Fibroblast of upper back skin (primary cell): Measurements from ENCODE around the gene TRAPPC14.
"Not testable (repeated sequence)": the region's sequence is repeated elsewhere in the genome, so short reads cannot be mapped to it uniquely, and the experiment has no call there.

Source experiments
- DNase-seq: peaks from one replicate; pipeline ENCODE4 v3.0.0-alpha.2; 2013

TRAPPC14 gene

GRCh38 chr7:100153708-100154535 lies 4.6 kb downstream of the TRAPPC14 start:
- no peak for DNase-seq

GRCh38 chr7:100152937-100153666 lies 5.4 kb downstream of the TRAPPC14 start:
- no peak for DNase-seq

GRCh38 chr7:100152404-100152803 lies 6.1 kb downstream of the TRAPPC14 start:
- no peak for DNase-seq

GRCh38 chr7:100148559-100149328 lies 9.8 kb downstream of the TRAPPC14 start, which contains the start of gene LAMTOR4:
Gene LAMTOR4, plus strand, starts transcription at chr7:100148918. Its CDS starts 55 bp downstream, at chr7:100148973.
- peak; percentile 99 for DNase-seq

- no peak for DNase-seq
Measured at GRCh38 chr7:100148225-100148558, 10.3 kb downstream of the TRAPPC14 start.

GRCh38 chr7:100147278-100147677 lies 11.2 kb downstream of the TRAPPC14 start:
- DNase-seq, result no peak

- DNase-seq, result not testable (repeated sequence)
Measured at GRCh38 chr7:100146350-100146749, 12.2 kb downstream of the TRAPPC14 start.

GRCh38 chr7:100142461-100142860 lies 16.1 kb downstream of the TRAPPC14 start:
- DNase-seq, result no peak

DNA sequence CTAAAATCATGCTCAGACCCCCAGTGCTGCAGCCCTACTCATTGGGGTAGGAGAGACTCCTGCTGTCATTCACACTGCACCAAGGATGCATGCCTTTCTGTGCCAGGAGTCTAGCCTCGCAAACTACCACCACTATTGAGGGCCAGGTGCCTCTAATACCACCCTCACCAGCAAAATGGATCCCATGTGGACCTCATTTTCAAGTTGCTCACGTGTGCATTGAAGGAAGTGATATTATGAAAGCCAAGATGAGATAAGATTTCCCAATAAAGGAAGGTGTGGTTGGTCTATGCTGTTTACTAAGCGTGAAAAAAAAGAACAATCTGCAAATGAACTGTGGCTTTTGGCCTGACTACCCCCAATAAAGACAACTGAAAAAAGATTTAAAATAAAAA lies 17.0 kb downstream of the TRAPPC14 start:
- no peak for DNase-seq

DNA sequence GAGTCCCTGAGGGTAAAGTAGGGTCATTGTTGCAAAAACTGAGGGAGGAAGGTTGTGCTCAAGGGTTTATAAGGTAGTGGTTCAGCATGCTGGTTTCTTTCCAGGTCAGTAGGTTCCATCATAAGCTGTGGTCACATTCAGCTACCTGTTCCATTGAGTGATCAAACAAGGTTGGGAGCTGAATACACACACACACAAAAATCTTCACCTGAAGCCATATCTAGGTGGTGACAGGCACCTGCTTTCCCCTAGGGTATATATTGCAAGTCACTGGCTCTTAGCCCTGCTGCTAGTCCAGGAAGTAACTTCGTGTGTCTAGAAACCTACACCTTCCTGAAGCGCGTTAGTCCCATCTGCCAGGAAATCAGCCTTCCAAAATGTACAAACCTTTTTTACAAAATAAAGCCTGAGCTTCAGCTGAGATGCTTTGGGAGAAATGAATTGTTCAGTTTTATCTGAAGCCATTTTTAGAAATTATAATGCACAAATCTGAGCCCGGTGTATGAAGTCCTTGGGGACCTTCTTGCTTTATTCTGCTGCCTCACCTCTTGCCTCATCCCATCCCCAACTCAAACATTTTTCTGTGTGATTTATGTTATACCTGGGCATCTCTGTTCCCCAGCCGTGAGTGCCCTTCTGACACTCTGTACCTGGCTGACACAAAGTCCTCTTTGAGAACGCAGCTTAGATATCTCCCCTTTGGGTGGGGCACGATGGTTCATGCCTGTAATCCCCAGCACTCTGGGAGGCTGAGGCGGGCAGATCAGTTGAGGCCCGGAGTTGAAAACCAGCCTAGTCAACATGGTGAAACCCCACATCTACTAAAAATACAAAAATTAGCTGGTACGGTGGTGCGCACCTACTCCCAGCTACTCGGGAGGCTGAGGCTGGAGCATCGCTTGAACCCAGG lies 20.4 kb downstream of the TRAPPC14 start:
- DNase-seq, result no peak

DNA sequence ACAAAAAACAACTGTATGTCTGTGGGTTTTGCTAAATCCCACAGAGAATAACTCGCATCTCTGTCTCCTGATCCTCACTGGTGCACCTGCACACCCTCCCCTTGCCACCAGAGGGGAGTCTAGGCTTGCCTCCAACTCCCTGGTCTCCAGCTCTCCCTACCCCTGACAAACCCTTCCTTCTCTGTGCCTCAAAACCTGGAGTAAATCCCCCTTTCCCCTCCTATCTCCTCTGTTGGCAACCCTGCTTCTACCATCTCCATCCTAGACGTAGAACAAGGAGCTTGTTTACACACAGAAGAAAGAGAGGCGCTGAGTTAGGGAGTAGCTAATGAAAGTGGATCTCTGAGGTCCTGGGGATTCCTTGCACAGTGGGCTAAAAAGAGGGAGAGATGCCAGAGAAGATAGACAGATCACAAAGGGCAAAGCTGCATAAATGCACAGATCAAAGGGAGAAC lies 25.8 kb downstream of the TRAPPC14 start:
- peak; percentile 62 for DNase-seq

GRCh38 chr7:100132126-100132525 lies 26.4 kb downstream of the TRAPPC14 start:
- no peak for DNase-seq

DNA sequence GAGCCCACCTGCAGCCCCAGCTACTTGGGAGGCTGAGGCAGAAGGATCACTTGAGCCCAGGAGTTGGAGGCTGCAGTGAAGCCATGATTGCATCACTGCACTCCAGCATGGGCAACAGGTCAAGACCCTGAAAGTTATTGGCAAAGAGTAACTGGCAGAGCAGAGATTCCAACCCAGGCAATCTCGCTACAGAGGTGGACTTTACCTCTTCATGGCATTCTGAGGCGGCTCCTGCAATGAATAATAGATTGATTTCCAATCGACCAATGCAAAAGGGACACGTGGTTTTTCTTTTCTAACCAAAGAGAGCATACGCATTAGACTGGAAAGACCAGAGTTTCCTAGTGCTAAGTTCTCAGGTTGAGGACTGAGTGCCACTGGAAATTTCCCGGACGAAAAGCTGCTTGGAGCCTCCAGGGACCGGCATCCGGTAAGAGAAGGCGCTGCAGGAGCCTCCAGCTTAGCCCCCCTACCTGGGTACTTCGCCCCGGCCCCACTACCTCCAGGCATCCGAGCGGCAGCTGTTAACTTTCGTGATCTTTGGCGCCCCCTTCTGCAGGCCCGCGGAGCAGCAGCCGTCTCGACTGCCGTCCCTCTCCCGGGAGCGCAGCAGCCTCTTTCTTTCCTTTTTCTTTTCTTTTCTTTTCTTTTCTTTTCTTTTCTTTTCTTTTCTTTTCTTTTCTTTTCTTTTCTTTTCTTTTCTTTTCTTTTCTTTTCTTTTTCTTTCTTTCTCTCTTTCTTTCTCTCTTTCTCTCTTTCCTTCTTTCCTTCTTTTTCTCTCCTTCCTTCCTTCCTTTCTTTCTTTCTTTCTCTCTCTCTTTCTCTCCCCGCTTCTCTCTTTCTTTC lies 27.7 kb downstream of the TRAPPC14 start:
- peak; percentile 49 for DNase-seq

- not testable (repeated sequence) for DNase-seq
Measured at GRCh38 chr7:100130220-100130607, 28.3 kb downstream of the TRAPPC14 start.

DNA sequence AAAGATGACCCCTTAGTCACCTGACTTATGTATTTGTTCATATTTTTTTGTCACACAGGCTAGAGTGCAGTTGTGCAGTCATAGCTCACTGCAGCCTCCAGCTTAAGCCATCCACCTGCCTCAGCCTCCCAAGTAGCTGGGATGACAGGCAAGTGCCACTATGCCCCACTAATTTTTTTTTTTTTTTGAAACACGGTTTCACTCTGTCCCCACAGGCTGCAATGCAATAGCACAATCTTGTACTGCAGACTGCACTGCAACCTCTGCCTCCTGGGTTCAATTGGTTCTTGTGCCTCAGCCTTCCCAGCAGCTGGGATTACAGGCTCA lies 29.9 kb downstream of the TRAPPC14 start:
- no peak for DNase-seq

GRCh38 chr7:100127866-100128636 lies 30.5 kb downstream of the TRAPPC14 start:
- peak; percentile 12 for DNase-seq

DNA sequence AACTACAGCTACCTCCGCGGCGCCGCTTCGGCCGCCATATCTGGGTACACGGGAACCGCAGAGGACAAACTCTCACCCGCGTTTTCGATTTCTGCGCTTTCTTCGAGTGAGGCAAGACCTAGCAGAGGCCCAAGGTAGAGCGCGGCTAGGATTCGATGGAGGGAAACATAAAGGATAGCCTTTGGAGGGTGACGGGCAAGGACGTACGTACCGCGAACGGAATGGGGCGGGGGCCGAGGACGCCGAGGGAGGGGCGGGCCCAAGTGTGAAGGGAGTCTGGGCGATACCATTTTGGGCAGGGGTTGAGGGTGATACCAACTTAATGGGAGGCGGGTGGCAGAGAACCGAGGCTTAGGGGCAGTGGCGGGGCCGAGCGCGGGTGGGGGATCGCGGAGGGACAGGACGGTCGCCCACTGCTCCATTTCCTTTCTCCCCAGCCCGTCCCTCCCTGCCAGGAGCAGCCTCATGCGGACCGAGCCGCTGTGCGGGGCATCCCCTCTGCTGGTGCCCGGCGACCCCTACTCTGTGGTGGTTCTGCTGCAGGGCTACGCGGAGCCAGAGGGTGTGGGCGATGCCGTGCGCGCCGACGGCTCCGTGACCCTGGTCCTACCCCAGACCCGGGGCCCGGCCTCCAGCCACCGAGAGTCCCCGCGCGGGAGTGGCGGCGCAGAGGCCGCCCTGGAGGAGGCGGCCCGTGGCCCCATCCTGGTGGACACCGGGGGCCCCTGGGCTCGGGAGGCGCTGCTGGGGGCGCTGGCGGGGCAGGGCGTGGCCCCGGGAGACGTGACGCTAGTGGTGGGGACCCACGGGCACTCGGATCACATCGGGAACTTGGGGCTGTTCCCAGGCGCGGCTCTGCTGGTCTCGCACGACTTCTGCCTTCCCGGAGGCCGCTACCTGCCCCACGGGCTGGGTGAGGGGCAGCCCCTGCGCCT lies 31.3 kb downstream of the TRAPPC14 start, which contains the start of gene MBLAC1:
Gene MBLAC1, plus strand, starts transcription at position 37 of the 935 bp plus-strand sequence. Its CDS starts 429 bp downstream, at position 466.
- DNase-seq, result peak; percentile 91

- no peak for DNase-seq
Measured at GRCh38 chr7:100126239-100126930, 32.1 kb downstream of the TRAPPC14 start.
